Sigmoid colon (tissue), 4 donors: Measurements from ENCODE around the gene NUDT3.

Source experiments
- EP300 ChIP-seq, 4 donors: sonication (generic); formaldehyde crosslinking; IDR thresholded peaks; one replicate each; pipeline ENCODE4 v1.6.1; 2017; ENCODE audit warnings: antibody characterized with exemption in 4 of 4
- POLR2A ChIP-seq, 2 donors: fragments of 450-650 bp; IDR thresholded peaks; one replicate each; pipeline ENCODE4 v1.6.1; 2016; ENCODE audit warnings: antibody characterized with exemption in 2 of 2, mild to moderate bottlenecking in 2 of 2, moderate library complexity in 2 of 2
- POLR2AphosphoS5 ChIP-seq, 4 donors: sonication (generic); formaldehyde crosslinking; IDR thresholded peaks; one replicate each; pipeline ENCODE4 v1.6.1; 2017; ENCODE audit warnings: antibody characterized with exemption in 4 of 4
- TF ChIP-seq, protein P1 (sequence below), 4 experiments: fragments of 450-650 bp in 3 of 4; fragments of 200-600 bp in 1 of 4; IDR thresholded peaks; one replicate each; pipeline ENCODE4 v1.5.1; 2016 to 2019; ENCODE audit warnings: antibody characterized with exemption in 4 of 4, mild to moderate bottlenecking in 3 of 4, moderate library complexity in 2 of 4

DNA sequence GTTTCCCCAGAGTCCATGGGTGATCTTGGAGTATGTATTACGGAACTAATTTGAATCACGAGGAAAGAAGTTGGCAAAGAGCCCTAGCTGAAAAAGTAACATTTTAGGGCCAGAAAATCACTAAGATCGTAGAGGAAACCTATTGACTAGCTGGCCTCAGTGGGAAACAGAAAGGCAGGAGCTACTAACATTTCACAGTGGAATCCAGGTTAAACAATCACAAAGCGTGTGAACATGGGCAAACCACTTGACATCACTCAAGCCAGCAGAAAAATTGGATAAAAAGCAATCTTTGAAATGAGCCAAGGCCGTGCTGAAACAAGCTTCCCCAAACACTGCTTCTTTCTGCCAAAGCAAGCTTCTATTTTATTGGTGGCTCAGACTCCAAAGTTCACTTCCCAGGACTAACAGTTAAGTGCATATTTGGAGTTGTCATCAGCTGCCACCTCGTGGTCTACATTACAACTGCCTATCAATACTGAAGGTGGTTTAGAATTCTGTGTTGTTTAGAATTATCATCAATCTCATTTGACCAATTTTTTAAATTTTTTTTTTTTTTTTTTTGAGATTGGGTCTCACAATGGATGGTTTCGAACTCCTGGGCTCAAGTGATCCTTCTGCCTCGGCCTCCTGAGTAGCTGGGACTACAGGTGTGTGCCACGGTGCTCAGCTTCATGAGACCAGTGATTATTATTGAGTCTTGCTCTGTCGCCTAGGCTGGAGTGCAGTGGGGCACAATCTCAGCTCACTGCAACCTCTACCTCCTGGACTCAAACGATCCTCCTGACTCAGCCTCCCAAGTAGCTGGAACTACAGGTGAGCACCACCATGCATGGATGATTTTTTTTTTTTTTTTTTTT is 22.8 kb upstream of the NUDT3 start:
- TF ChIP-seq POLR2AphosphoS5 (IDR thresholded peaks at IDR 0.05) (peak in 3 of 4 donors; percentile 20 to 46 (median 37)), POLR2A (IDR thresholded peaks at IDR 0.05) (no peak), EP300 (IDR thresholded peaks at IDR 0.05) (no peak)
- TF ChIP-seq, protein P1, sequence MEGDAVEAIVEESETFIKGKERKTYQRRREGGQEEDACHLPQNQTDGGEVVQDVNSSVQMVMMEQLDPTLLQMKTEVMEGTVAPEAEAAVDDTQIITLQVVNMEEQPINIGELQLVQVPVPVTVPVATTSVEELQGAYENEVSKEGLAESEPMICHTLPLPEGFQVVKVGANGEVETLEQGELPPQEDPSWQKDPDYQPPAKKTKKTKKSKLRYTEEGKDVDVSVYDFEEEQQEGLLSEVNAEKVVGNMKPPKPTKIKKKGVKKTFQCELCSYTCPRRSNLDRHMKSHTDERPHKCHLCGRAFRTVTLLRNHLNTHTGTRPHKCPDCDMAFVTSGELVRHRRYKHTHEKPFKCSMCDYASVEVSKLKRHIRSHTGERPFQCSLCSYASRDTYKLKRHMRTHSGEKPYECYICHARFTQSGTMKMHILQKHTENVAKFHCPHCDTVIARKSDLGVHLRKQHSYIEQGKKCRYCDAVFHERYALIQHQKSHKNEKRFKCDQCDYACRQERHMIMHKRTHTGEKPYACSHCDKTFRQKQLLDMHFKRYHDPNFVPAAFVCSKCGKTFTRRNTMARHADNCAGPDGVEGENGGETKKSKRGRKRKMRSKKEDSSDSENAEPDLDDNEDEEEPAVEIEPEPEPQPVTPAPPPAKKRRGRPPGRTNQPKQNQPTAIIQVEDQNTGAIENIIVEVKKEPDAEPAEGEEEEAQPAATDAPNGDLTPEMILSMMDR (IDR thresholded peaks at IDR 0.05) = peak; percentile 35 to 78 (median 54)
